A549 treated with RU486 at 1 μM for 4 hours (cell line): Measurements from ENCODE around the gene TSC22D2. TPM values are rescaled to one million over a fixed set of nuclear protein-coding genes. Genes with fewer than 3 reads are reported as not detected.

Experiments used
- total RNA-seq: library from RNA; stranded (reverse); fragments of 200-300 nt; extraction: Qiagen RNA extraction; gene quantifications from 5 replicates; pipeline ENCODE4 v1.2.3, GENCODE V29; 2022; ENCODE audit warnings: low read depth

The TSC22D2 gene
- total RNA-seq: 10.6 to 13.3 TPM (median 12.3 TPM) in 5 replicates

DNA sequence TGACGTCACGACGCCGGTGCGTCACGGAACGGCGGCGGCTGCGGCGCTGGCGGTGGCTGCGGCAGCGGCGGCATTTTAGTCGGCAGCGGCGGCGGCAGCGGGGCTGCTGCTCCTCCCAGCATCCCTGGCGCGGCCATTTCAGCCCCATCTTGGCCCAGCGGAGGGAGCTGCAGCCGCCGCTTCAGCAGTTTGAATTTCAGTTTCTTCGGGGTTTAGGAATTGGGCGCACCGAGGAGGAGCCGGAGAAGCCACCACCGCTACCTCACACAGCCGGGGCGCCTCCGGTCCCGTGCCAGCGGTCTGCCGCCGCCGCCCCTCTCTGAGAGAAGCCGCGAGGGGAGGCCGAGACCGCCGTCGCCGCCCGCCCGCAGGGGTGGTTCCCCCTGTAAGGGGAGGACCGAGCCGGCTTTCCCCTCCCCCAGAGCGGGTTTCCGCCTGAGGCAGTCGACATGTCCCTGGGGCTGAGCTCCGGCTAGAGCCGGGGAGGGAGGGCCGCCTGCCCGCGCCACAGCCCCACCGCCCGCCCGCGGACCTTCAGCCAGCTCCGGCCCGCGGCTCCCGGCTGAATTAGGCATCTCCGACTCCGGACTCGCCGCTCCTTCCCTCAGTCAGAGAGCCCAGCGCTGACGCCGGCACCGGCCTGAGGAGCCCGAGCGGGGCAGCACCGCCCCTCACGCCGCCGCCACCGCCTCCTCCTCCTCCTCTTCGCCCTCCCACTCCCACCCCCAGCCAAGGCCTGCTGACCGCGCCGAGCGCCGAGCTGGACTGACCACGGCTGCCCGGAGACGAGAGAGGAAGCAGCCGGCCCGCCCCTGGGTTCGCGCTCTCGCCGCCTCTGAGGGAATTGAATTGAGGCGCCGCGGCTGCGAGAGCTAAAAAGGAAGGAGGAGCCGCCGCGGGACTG is at the start of gene TSC22D2:
Gene TSC22D2 (plus strand): TSS at position 78 of the 904 bp plus-strand sequence. CDS start 1,053 bp downstream, outside the sequence.

Other genes with a start within 250 kb of the TSC22D2 start
- gene SERP1, start 138.2 kb downstream of the TSC22D2 start, total RNA-seq: 58.5 to 116 TPM (median 104 TPM) in 5 replicates
- 68.8 to 98.8 TPM (median 75.2 TPM) in 5 replicates for gene EIF2A, start 138.5 kb downstream of the TSC22D2 start, total RNA-seq
- 90.4 to 111 TPM (median 104 TPM) in 5 replicates for gene SELENOT, start 195.0 kb downstream of the TSC22D2 start, total RNA-seq